Muscle layer of colon (tissue), 2 donors: ENCODE data around the gene ME3.

Experiments used
- H3K27ac ChIP-seq: one replicate; pipeline ENCODE4 v1.7.0; 2013; ENCODE audit warnings: low read depth, mild to moderate bottlenecking, low read length, moderate library complexity
- H3K27me3 ChIP-seq, 2 donors: one replicate each; pipeline ENCODE4 v1.7.0; 2013; ENCODE audit warnings: low read length in 2 of 2, mild to moderate bottlenecking in 2 of 2; ENCODE audit not compliant: insufficient read depth in 2 of 2, control insufficient read depth in 1 of 2
- H3K36me3 ChIP-seq: one replicate; pipeline ENCODE4 v1.7.0; 2013; ENCODE audit warnings: mild to moderate bottlenecking, low read length; ENCODE audit not compliant: insufficient read depth
- H3K4me1 ChIP-seq: one replicate; pipeline ENCODE4 v1.7.0; 2013; ENCODE audit warnings: mild to moderate bottlenecking, low read length; ENCODE audit not compliant: insufficient read depth
- H3K4me3 ChIP-seq, 2 donors: one replicate each; pipeline ENCODE4 v1.7.0; 2013; ENCODE audit warnings: low read length in 2 of 2, low read depth in 1 of 2, mild to moderate bottlenecking in 1 of 2, moderate library complexity in 1 of 2
- H3K9ac ChIP-seq: one replicate; pipeline ENCODE4 v1.7.0; 2013; ENCODE audit warnings: low read length
- H3K9me3 ChIP-seq: one replicate; pipeline ENCODE4 v1.7.0; 2013; ENCODE audit warnings: mild to moderate bottlenecking, low read length
- donor health status: abdominal sarcoma.
- donor health status: Adenocarcinoma of cecum.

ME3 gene

GRCh38 chr11:86592659-86593451 lies 79.6 kb downstream of the ME3 start:
- H3K4me3 ChIP-seq = no peak overlapping the region
- no peak overlapping the region for H3K27ac ChIP-seq

GRCh38 chr11:86592047-86592591 lies 80.3 kb downstream of the ME3 start:
- Histone ChIP-seq H3K9ac (no peak overlapping the region), H3K27me3 (no peaks in the 10 kb centered on the region), H3K9me3 (no peaks in the 10 kb centered on the region), H3K36me3 (no peaks in the 10 kb centered on the region), H3K27ac (no peak overlapping the region), H3K4me1 (peaks cover 37% of the 10 kb centered on the region), H3K4me3 (no peak overlapping the region)

More at GRCh38 chr11:86592659-86593451, 79.6 kb downstream of the ME3 start:
- Histone ChIP-seq H3K9me3 (no peaks in the 10 kb centered on the region), H3K9ac (no peak overlapping the region), H3K4me1 (peaks cover 41% of the 10 kb centered on the region), H3K27me3 (no peaks in the 10 kb centered on the region), H3K36me3 (no peaks in the 10 kb centered on the region)

GRCh38 chr11:86591631-86592030 lies 80.8 kb downstream of the ME3 start:
- H3K27me3 ChIP-seq = no peaks in the 10 kb centered on the region
- no peak overlapping the region for H3K9ac ChIP-seq
- H3K27ac ChIP-seq = no peak overlapping the region
- H3K4me3 ChIP-seq = no peak overlapping the region
- peaks cover 32% of the 10 kb centered on the region for H3K4me1 ChIP-seq
- no peaks in the 10 kb centered on the region for H3K36me3 ChIP-seq
- no peaks in the 10 kb centered on the region for H3K9me3 ChIP-seq

GRCh38 chr11:86589856-86590589 lies 82.4 kb downstream of the ME3 start:
- Histone ChIP-seq H3K9ac (no peak overlapping the region), H3K27ac (no peak overlapping the region), H3K27me3 (no peaks in the 10 kb centered on the region), H3K36me3 (no peaks in the 10 kb centered on the region), H3K4me1 (peaks cover 32% of the 10 kb centered on the region), H3K4me3 (no peak overlapping the region), H3K9me3 (no peaks in the 10 kb centered on the region)

- peak overlapping the region; percentile 25 for H3K27ac ChIP-seq
- no peaks in the 10 kb centered on the region for H3K9me3 ChIP-seq
- H3K36me3 ChIP-seq = no peaks in the 10 kb centered on the region
- no peaks in the 10 kb centered on the region for H3K27me3 ChIP-seq
- H3K9ac ChIP-seq = no peak overlapping the region
- peaks cover 32% of the 10 kb centered on the region for H3K4me1 ChIP-seq
- no peak overlapping the region for H3K4me3 ChIP-seq
These were observed 83.2 kb downstream of the ME3 start for GRCh38 chr11:86589204-86589603.

- Histone ChIP-seq H3K9me3 (no peaks in the 10 kb centered on the region), H3K4me3 (no peak overlapping the region), H3K27ac (peak overlapping the region; percentile 25), H3K27me3 (no peaks in the 10 kb centered on the region), H3K36me3 (no peaks in the 10 kb centered on the region), H3K9ac (no peak overlapping the region), H3K4me1 (peaks cover 32% of the 10 kb centered on the region)
These were observed 83.8 kb downstream of the ME3 start for GRCh38 chr11:86588566-86589090.

- peaks cover 30% of the 10 kb centered on the region for H3K4me1 ChIP-seq
These were observed 84.9 kb downstream of the ME3 start for GRCh38 chr11:86587264-86588193.

GRCh38 chr11:86586307-86586706 lies 86.1 kb downstream of the ME3 start:
- no peaks in the 10 kb centered on the region for H3K9me3 ChIP-seq
- H3K4me3 ChIP-seq = no peak overlapping the region
- H3K4me1 ChIP-seq = peaks cover 28% of the 10 kb centered on the region
- H3K36me3 ChIP-seq = no peaks in the 10 kb centered on the region
- no peak overlapping the region for H3K27ac ChIP-seq
- H3K27me3 ChIP-seq = no peaks in the 10 kb centered on the region
- no peak overlapping the region for H3K9ac ChIP-seq

More at GRCh38 chr11:86587264-86588193, 84.9 kb downstream of the ME3 start:
- Histone ChIP-seq H3K4me3 (no peak overlapping the region), H3K27me3 (no peaks in the 10 kb centered on the region), H3K9ac (no peak overlapping the region), H3K27ac (no peak overlapping the region), H3K36me3 (no peaks in the 10 kb centered on the region), H3K9me3 (no peaks in the 10 kb centered on the region)

GRCh38 chr11:86582898-86583297 lies 89.5 kb downstream of the ME3 start:
- Histone ChIP-seq H3K27ac (no peak overlapping the region), H3K36me3 (no peaks in the 10 kb centered on the region), H3K27me3 (no peaks in the 10 kb centered on the region), H3K4me1 (peaks cover 40% of the 10 kb centered on the region), H3K4me3 (no peak overlapping the region), H3K9ac (no peak overlapping the region), H3K9me3 (no peaks in the 10 kb centered on the region)

- H3K4me3 ChIP-seq = no peak overlapping the region
- no peaks in the 10 kb centered on the region for H3K9me3 ChIP-seq
- peaks cover 55% of the 10 kb centered on the region for H3K4me1 ChIP-seq
- H3K27ac ChIP-seq = no peak overlapping the region
- no peaks in the 10 kb centered on the region for H3K27me3 ChIP-seq
- no peak overlapping the region for H3K9ac ChIP-seq
- H3K36me3 ChIP-seq = no peaks in the 10 kb centered on the region
These were observed 91.9 kb downstream of the ME3 start for GRCh38 chr11:86580535-86580934.

GRCh38 chr11:86579406-86579731 lies 93.0 kb downstream of the ME3 start:
- Histone ChIP-seq H3K27ac (no peak overlapping the region), H3K4me3 (no peak overlapping the region), H3K4me1 (peaks cover 55% of the 10 kb centered on the region)

More at GRCh38 chr11:86579406-86579731, 93.0 kb downstream of the ME3 start:
- Histone ChIP-seq H3K9ac (no peak overlapping the region), H3K36me3 (no peaks in the 10 kb centered on the region), H3K27me3 (no peaks in the 10 kb centered on the region), H3K9me3 (no peaks in the 10 kb centered on the region)
